GM12878 (cell line): ENCODE results near the gene ITGA6. TPM values are rescaled to one million over a fixed set of nuclear protein-coding genes. Genes with fewer than 3 reads are reported as not detected.

Experiments
- ATAC-seq: fragments of 200-7000 bp; cut with Tn5 transposase; 3 replicates; pipeline ENCODE4 v1.9.1; 2020; ENCODE audit warnings: mild to moderate bottlenecking, moderate library complexity
- BruUV-seq: library from RNA; stranded (reverse); fragments of 400-500 nt; replicated peaks from 2 replicates; lab custom pipeline; 2021; lab: Mats Ljungman, UMichigan
- CTCF ChIA-PET: fragments of 300-600 bp; sonication (Branson Sonifier 250); formaldehyde crosslinking; extraction: SDS; loops from one replicate; lab custom pipeline; 2021; ENCODE audit warnings: inconsistent platforms; lab: Yijun Ruan, JAX
- POLR2A ChIA-PET: fragments of 350-600 bp; formaldehyde crosslinking; extraction: SDS; loops from one replicate; lab custom pipeline; 2021; ENCODE audit warnings: inconsistent platforms; lab: Charles Lee
- RAD21 ChIA-PET: fragments of 300-600 bp; sonication (Branson Sonifier 250); formaldehyde crosslinking; loops from one replicate; lab custom pipeline; 2023; ENCODE audit warnings: antibody characterized with exemption; ENCODE audit not compliant: unreplicated experiment; lab: Charles Lee
- SMC1A ChIA-PET: fragments of 300-600 bp; sonication (Branson Sonifier 250); formaldehyde crosslinking; loops from one replicate; lab custom pipeline; 2023; ENCODE audit not compliant: unreplicated experiment, uncharacterized antibody; lab: Charles Lee
- DNase-seq: peaks from one replicate; pipeline ENCODE4 v3.0.0-alpha.2; 2011; ENCODE audit warnings: low read depth, low spot score
- FAIRE-seq: peaks from 3 replicates; lab custom pipeline; 2011; peaks lifted over from hg19 to GRCh38; lab: Jason Lieb, UNC
- H2AFZ ChIP-seq: 2 replicates; pipeline ENCODE4 v1.6.0; 2011; ENCODE audit warnings: low read depth, low read length, control low read depth; ENCODE audit not compliant: control insufficient read depth
- H3K27ac ChIP-seq: 2 replicates; pipeline ENCODE4 v1.5.1; 2011; ENCODE audit warnings: control low read depth; ENCODE audit not compliant: control insufficient read depth, insufficient read depth
- H3K27me3 ChIP-seq, 2 experiments: replicated peaks in 1 of 2; 2 replicates each; pipeline versions ENCODE4 v1.6.0 to v1.6.1; 2011; ENCODE audit warnings: low read length in 1 of 2; ENCODE audit not compliant: control insufficient read depth in 2 of 2, insufficient read depth in 2 of 2
- H3K36me3 ChIP-seq, 2 experiments: 2 replicates each; pipeline ENCODE4 v1.5.1; 2011; ENCODE audit warnings: low read length in 1 of 2; ENCODE audit not compliant: control insufficient read depth in 2 of 2, insufficient read depth in 2 of 2
- H3K4me1 ChIP-seq: 2 replicates; pipeline ENCODE4 v1.6.1; 2011; ENCODE audit warnings: mild to moderate bottlenecking, low read length, moderate library complexity, mixed read lengths; ENCODE audit not compliant: control insufficient read depth, insufficient read depth
- H3K4me2 ChIP-seq: 2 replicates; pipeline ENCODE4 v1.6.0; 2011; ENCODE audit warnings: control low read depth; ENCODE audit not compliant: control insufficient read depth, insufficient read depth
- H3K4me3 ChIP-seq: fragments of 200-600 bp; sonication (generic); 2 replicates; pipeline ENCODE4 v1.5.1; 2016
- H3K79me2 ChIP-seq: 2 replicates; pipeline ENCODE4 v1.6.0; 2011; ENCODE audit warnings: low read length; ENCODE audit not compliant: control insufficient read depth, insufficient read depth
- H3K9ac ChIP-seq: 2 replicates; pipeline ENCODE4 v1.8.0; 2011; ENCODE audit warnings: low read length, control low read depth, mixed read lengths; ENCODE audit not compliant: control insufficient read depth, insufficient read depth
- H3K9me3 ChIP-seq: replicated peaks from 3 replicates; pipeline ENCODE4 v1.5.1; 2011; ENCODE audit warnings: mild to moderate bottlenecking, low read length; ENCODE audit not compliant: control insufficient read depth, insufficient read depth
- H4K20me1 ChIP-seq: 2 replicates; pipeline ENCODE4 v1.6.0; 2011; ENCODE audit not compliant: control insufficient read depth, insufficient read depth
- ATF3 ChIP-seq: IDR thresholded peaks from 2 replicates; pipeline ENCODE4 v1.6.1; 2011; ENCODE audit warnings: low read depth, mild to moderate bottlenecking, low read length, moderate library complexity, borderline replicate concordance; ENCODE audit errors: extremely low read depth
- CREM ChIP-seq: IDR thresholded peaks from 2 replicates; pipeline ENCODE4 v1.6.1; 2014; ENCODE audit warnings: antibody characterized with exemption, low read depth
- EED ChIP-seq: sonication (generic); IDR thresholded peaks from 2 replicates; pipeline ENCODE4 v1.6.1; 2016; ENCODE audit warnings: antibody characterized with exemption, low read depth
- FOXK2 ChIP-seq: fragments of 450-650 bp; IDR thresholded peaks from 2 replicates; pipeline ENCODE4 v1.6.1; 2017; ENCODE audit warnings: mild to moderate bottlenecking, moderate library complexity
- HDAC2 ChIP-seq: fragments of 200-600 bp; sonication (generic); IDR thresholded peaks from 2 replicates; pipeline ENCODE4 v1.6.1; 2017
- IRF5 ChIP-seq: fragments of 450-650 bp; IDR thresholded peaks from 2 replicates; pipeline ENCODE4 v1.6.1; 2017; ENCODE audit warnings: borderline replicate concordance
- KAT2A ChIP-seq: conservative IDR thresholded peaks from 2 replicates; pipeline ENCODE4 v1.6.1; 2011; ENCODE audit warnings: low read depth, low read length; ENCODE audit not compliant: control insufficient read depth
- KDM1A ChIP-seq: fragments of 200-600 bp; sonication (generic); IDR thresholded peaks from 2 replicates; pipeline ENCODE4 v1.6.1; 2016; ENCODE audit warnings: borderline replicate concordance
- KLF5 ChIP-seq: fragments of 450-650 bp; IDR thresholded peaks from 2 replicates; pipeline ENCODE4 v1.6.1; 2014; ENCODE audit warnings: mild to moderate bottlenecking; ENCODE audit not compliant: partially characterized antibody
- MTA2 ChIP-seq: fragments of 450-650 bp; IDR thresholded peaks from 2 replicates; pipeline ENCODE4 v1.6.1; 2016; ENCODE audit warnings: low read depth, mild to moderate bottlenecking, moderate library complexity
- NR2C2 ChIP-seq: IDR thresholded peaks from 2 replicates; pipeline ENCODE4 v1.6.1; 2011; ENCODE audit warnings: borderline replicate concordance, low read depth; ENCODE audit not compliant: control insufficient read depth, insufficient read length
- POLR2A ChIP-seq: IDR thresholded peaks from 2 replicates; pipeline ENCODE4 v1.6.1; 2011; ENCODE audit warnings: low read depth, mild to moderate bottlenecking, low read length
- RB1 ChIP-seq: fragments of 450-650 bp; formaldehyde crosslinking; IDR thresholded peaks from 2 replicates; pipeline ENCODE4 v1.6.1; 2017; ENCODE audit warnings: mild to moderate bottlenecking, borderline replicate concordance
- RBBP5 ChIP-seq: fragments of 200-600 bp; sonication (generic); conservative IDR thresholded peaks from 2 replicates; pipeline ENCODE4 v1.6.1; 2016
- REST ChIP-seq: IDR thresholded peaks from 2 replicates; pipeline ENCODE4 v1.6.1; 2012; ENCODE audit warnings: mild to moderate bottlenecking, low read depth, low read length
- SREBF1 ChIP-seq: IDR thresholded peaks from 2 replicates; pipeline ENCODE4 v1.6.1; 2012; ENCODE audit warnings: mild to moderate bottlenecking, low read length
- SUZ12 ChIP-seq: fragments of 200-600 bp; sonication (generic); IDR thresholded peaks from one replicate; pipeline ENCODE4 v1.6.1; 2018; ENCODE audit warnings: antibody characterized with exemption, mild to moderate bottlenecking; ENCODE audit not compliant: unreplicated experiment
- WRNIP1 ChIP-seq: IDR thresholded peaks from 2 replicates; pipeline ENCODE4 v1.6.1; 2011; ENCODE audit warnings: low read depth, low read length, improper control_type of control experiment, borderline replicate concordance
- ZBED1 ChIP-seq: IDR thresholded peaks from 2 replicates; pipeline ENCODE4 v1.6.1; 2016; ENCODE audit warnings: borderline replicate concordance
- WGBS: methylation state at CpG from one replicate; pipeline ENCODE4 v1.1.6; 2016; ENCODE audit warnings: low lambda C conversion rate; ENCODE audit not compliant: insufficient replicate concordance, insufficient coverage; ENCODE audit errors: missing lambda C conversion rate; 5-methylcytosine and 5-hydroxymethylcytosine counted together
- in situ Hi-C: fragments of 300-500 bp; cut with MboI; formaldehyde crosslinking; loops from 9 replicates; pipeline ENCODE4 v1.14.3; 2018; ENCODE audit warnings: mixed read lengths
- intact Hi-C: fragments of 100-400 bp; cut with micrococcal nuclease; formaldehyde crosslinking; loops from one replicate; pipeline ENCODE4 v1.14.2; 2022; ENCODE audit not compliant: unreplicated experiment
- polyA plus RNA-seq, 11 experiments: library from polyadenylated mRNA; depleted of rRNA in 4 of 11; unstranded in 6 of 11; stranded (reverse) in 5 of 11; fragments of >200 nt; fragmentation: Nextera tagmentation in 4 of 11; fragmentation: Illumina TruSeq in 1 of 11; extraction: Ambion mirVana in 4 of 11; extraction: Trizol in 1 of 11; gene quantifications; 1 replicate in 1 of 11; 2 replicates in 10 of 11; pipeline versions ENCODE4 v1.2.1 to v1.2.3, GENCODE V29; 2011 to 2016; ENCODE audit warnings: inconsistent platforms in 2 of 11, missing spikeins in 2 of 11, low read depth in 1 of 11
- total RNA-seq, 4 experiments: library from RNA; depleted of rRNA in 3 of 4; stranded (reverse); fragments of >200 nt in 3 of 4; fragmentation: Illumina TruSeq in 1 of 4; extraction: Trizol in 1 of 4; gene quantifications; 2 replicates each; pipeline versions ENCODE4 v1.2.1 to v1.2.3, GENCODE V29; 2013 to 2021

ITGA6 gene
- total and polyA plus RNA-seq, 10 of the 15 experiments (the other 5 are each of a cell fraction or from before 2014, with no cell fraction given): 0.01 to 0.36 (median 0.14) TPM; not detected in 2

- TF ChIP-seq KLF5 (no peak), KDM1A (no peak), WRNIP1 (no peak), ZBED1 (no peak)
These were observed at the start of gene ITGA6 (continued) for GRCh38 chr2:172427256-172427989.

- H3K4me3 ChIP-seq: no peak overlapping the region
- no peak overlapping the region for H2AFZ ChIP-seq
- no peak overlapping the region for H3K9ac ChIP-seq
- H4K20me1 ChIP-seq: no peaks in the 10 kb centered on the region
- no peak for FAIRE-seq
- ChIA-PET POLR2A (no interaction called here), RAD21 (no interaction called here), CTCF (no interaction called here), SMC1A (no interaction called here)
- H3K9me3 ChIP-seq: peaks cover 5% of the 10 kb centered on the region; the same call in 1 of the 3 replicates
- H3K4me1 ChIP-seq: no peaks in the 10 kb centered on the region
- no peak for ATAC-seq
- intact Hi-C loops (no loop called here), in situ Hi-C loops (no loop called here)
- H3K27ac ChIP-seq: no peak overlapping the region
- WGBS: 21% methylated on average over 8 of the region's 8 CpGs
- no peak overlapping the region for H3K4me2 ChIP-seq
- no peaks in the 10 kb centered on the region for H3K36me3 ChIP-seq
- no peak for DNase-seq
- no TSS peak for BruUV-seq
- no peaks in the 10 kb centered on the region for H3K79me2 ChIP-seq
- H3K27me3 ChIP-seq: peaks cover 0 to 1% of the 10 kb centered on the region in 2 experiments; a peak in 3 of 4 replicates
- no peak for TF ChIP-seq REST
- no peak for TF ChIP-seq SUZ12
- no peak for TF ChIP-seq ATF3
- no peak for TF ChIP-seq EED
- no peak for TF ChIP-seq FOXK2
- TF ChIP-seq RBBP5: no peak
- TF ChIP-seq MTA2: no peak
- TF ChIP-seq IRF5: no peak
- TF ChIP-seq HDAC2: no peak
- TF ChIP-seq RB1: no peak
- no peak for TF ChIP-seq SREBF1
- no peak for TF ChIP-seq POLR2A
- no peak for TF ChIP-seq NR2C2
- no peak for TF ChIP-seq CREM
- no peak for TF ChIP-seq KAT2A
These were observed 46.7 kb upstream of the ITGA6 start for GRCh38 chr2:172380436-172381274.
